ENCODE data around the gene MTCH1. TPM values are rescaled to one million over a fixed set of nuclear protein-coding genes. Genes with fewer than 3 reads are reported as not detected.

The MTCH1 gene
- total and polyA plus RNA-seq, 9 of the 15 experiments (the other 6 are each of a cell fraction or from before 2014, with no cell fraction given) = 7.9 to 161 (median 118) TPM

GRCh38 chr6:36986704-36987047 lies 680 bp upstream of the MTCH1 start (continued):
- TF ChIP-seq MYC (IDR thresholded peaks at IDR 0.05; ENCODE audit: low read depth, low read length) = no peak
- TF ChIP-seq MYC (CRISPR knock-in tag; IDR thresholded peaks at IDR 0.05; ENCODE audit: borderline replicate concordance, low read depth) = peak; percentile 30; the same call in 1 of the 2 replicates
- TF ChIP-seq TFAP4 (CRISPR knock-in tag; IDR thresholded peaks at IDR 0.05; ENCODE audit: borderline replicate concordance) = peak; percentile 42; the same call in 1 of the 2 replicates
- 0 out of 2 replicates have a peak, but pooled peaks have one; percentile 8 for TF ChIP-seq ARID3B (CRISPR knock-in tag; IDR thresholded peaks at IDR 0.05; ENCODE audit: borderline replicate concordance)
- TF ChIP-seq PATZ1 (CRISPR knock-in tag; IDR thresholded peaks at IDR 0.05; ENCODE audit: borderline replicate concordance) = 0 out of 2 replicates have a peak, but pooled peaks have one; percentile 11
- no peak for TF ChIP-seq MYBL2 (IDR thresholded peaks at IDR 0.05; ENCODE audit: low read depth)
- TF ChIP-seq MYBL2 (CRISPR knock-in tag; IDR thresholded peaks at IDR 0.05; ENCODE audit: borderline replicate concordance) = no peak
